Astrocyte (in vitro differentiated cells and primary cell): Measurements from ENCODE around the gene DAPK3.
"Not testable (repeated sequence)": the region's sequence is repeated elsewhere in the genome, so short reads cannot be mapped to it uniquely, and the experiment has no call there.

Experiments used
- CTCF ChIP-seq: IDR thresholded peaks from 2 replicates; pipeline ENCODE4 v1.5.1; 2011; ENCODE audit warnings: low read depth, mild to moderate bottlenecking, inconsistent platforms, low read length, moderate library complexity; ENCODE audit not compliant: insufficient read depth
- EZH2 ChIP-seq: IDR thresholded peaks from 2 replicates; pipeline ENCODE4 v1.6.1; 2012; ENCODE audit warnings: mild to moderate bottlenecking, low read length, inconsistent platforms; ENCODE audit not compliant: insufficient read depth

GRCh38 chr19:4011430-4011829 lies 40.5 kb upstream of the DAPK3 start:
- TF ChIP-seq CTCF, EZH2: not testable (repeated sequence)
